Erythroblast (primary cell): ENCODE measurements around the gene SP1.

Experiments used
- GATA1 ChIP-seq: IDR thresholded peaks from 2 replicates; pipeline ENCODE4 v1.6.1; 2011; ENCODE audit warnings: low read depth, mild to moderate bottlenecking, control low read depth, low read length, moderate library complexity
- POLR2A ChIP-seq: IDR thresholded peaks from 2 replicates; pipeline ENCODE4 v1.6.1; 2011; ENCODE audit warnings: mild to moderate bottlenecking, low read length

- TF ChIP-seq POLR2A = no peak
- TF ChIP-seq GATA1 = no peak
These were observed 46.1 kb upstream of the SP1 start for GRCh38 chr12:53333845-53334244.
